Adrenal gland (tissue), 5 donors: ENCODE measurements around the gene PRRC2B.

Experiments used
- POLR2A ChIP-seq, 2 donors: fragments of 450-650 bp; IDR thresholded peaks; one replicate each; pipeline ENCODE4 v1.6.1; 2017; ENCODE audit warnings: antibody characterized with exemption in 2 of 2, mild to moderate bottlenecking in 2 of 2, moderate library complexity in 1 of 2
- TF ChIP-seq, protein P1 (sequence below), 6 experiments: fragments of 450-650 bp in 4 of 6; fragments of 200-600 bp in 2 of 6; sonication (generic) in 1 of 6; IDR thresholded peaks; 1 replicate in 5 of 6; 2 replicates in 1 of 6; pipeline versions ENCODE4 v1.5.1 to v1.8.0; 2016 to 2021; ENCODE audit warnings: antibody characterized with exemption in 6 of 6, mild to moderate bottlenecking in 2 of 6, moderate library complexity in 1 of 6
- donor health status: DM: no; HTN: no; CAD: no.

DNA sequence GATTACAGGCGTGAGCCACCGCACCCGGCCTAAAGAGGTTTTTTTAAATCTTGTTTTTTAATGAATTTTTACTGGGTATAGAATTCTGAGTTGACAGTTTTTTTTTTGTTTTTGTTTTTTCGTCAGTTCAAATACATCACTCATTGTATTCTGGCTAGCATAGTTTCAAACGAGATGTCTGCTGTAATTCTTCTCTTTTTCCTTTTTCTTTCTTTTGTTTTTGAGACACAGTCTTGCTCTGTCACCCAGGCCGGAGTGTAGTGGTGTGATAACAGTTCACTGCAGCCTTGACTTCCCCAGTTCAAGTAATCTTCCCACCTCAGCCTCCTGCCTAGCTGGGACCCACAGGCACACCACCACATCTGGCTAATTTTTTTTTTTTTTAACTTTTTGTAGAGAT, 149.3 kb downstream of the PRRC2B start:
- TF ChIP-seq POLR2A (IDR thresholded peaks at IDR 0.05): no peak
- TF ChIP-seq, protein P1, sequence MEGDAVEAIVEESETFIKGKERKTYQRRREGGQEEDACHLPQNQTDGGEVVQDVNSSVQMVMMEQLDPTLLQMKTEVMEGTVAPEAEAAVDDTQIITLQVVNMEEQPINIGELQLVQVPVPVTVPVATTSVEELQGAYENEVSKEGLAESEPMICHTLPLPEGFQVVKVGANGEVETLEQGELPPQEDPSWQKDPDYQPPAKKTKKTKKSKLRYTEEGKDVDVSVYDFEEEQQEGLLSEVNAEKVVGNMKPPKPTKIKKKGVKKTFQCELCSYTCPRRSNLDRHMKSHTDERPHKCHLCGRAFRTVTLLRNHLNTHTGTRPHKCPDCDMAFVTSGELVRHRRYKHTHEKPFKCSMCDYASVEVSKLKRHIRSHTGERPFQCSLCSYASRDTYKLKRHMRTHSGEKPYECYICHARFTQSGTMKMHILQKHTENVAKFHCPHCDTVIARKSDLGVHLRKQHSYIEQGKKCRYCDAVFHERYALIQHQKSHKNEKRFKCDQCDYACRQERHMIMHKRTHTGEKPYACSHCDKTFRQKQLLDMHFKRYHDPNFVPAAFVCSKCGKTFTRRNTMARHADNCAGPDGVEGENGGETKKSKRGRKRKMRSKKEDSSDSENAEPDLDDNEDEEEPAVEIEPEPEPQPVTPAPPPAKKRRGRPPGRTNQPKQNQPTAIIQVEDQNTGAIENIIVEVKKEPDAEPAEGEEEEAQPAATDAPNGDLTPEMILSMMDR (IDR thresholded peaks at IDR 0.05): no peak
